Measurements from ENCODE around the gene CEACAM3.

The CEACAM3 gene

GRCh38 chr19:41849067-41849466 is 52.7 kb downstream of the CEACAM3 start:
- Histone ChIP-seq H3K36me3 (ENCODE audit: control insufficient read depth, insufficient read depth, low read length) (no peaks in the 10 kb centered on the region), H3K4me3 (ENCODE audit: low read depth, low read length) (no peak overlapping the region), H3K4me1 (ENCODE audit: control insufficient read depth, insufficient read depth, low read length) (peaks cover 6% of the 10 kb centered on the region), H3K9ac (ENCODE audit: low read depth, low read length) (no peak overlapping the region), H3K27me3 (ENCODE audit: control insufficient read depth, insufficient read depth, low read length) (no peaks in the 10 kb centered on the region), H3K9me3 (ENCODE audit: control insufficient read depth, insufficient read depth, low read length) (no peaks in the 10 kb centered on the region)

DNA sequence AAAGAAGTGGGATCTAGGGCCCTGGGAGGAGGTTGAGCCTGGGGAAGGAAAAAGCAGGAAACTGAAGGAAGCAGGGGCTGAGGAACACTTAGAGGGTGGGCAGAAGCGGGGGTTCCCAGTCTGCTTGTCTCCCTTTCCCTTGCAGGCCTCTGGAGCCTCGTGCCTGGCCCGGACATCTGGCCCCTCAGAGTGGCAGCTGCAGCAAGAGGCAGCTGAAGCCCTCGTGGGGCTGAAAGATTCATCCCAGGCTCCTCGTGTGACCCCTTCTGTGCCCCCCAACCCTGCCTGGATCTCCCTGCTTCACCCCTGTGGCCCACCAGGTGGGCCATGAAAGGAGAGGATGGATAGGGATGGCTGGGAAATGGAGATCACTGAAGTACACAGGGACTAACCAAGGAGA is 54.0 kb downstream of the CEACAM3 start:
- no peaks in the 10 kb centered on the region for H3K36me3 ChIP-seq (ENCODE audit: control insufficient read depth, insufficient read depth, low read length)
- H3K4me1 ChIP-seq (ENCODE audit: control insufficient read depth, insufficient read depth, low read length), result peaks cover 6% of the 10 kb centered on the region
- no peaks in the 10 kb centered on the region for H3K9me3 ChIP-seq (ENCODE audit: control insufficient read depth, insufficient read depth, low read length)
- H3K27me3 ChIP-seq (ENCODE audit: control insufficient read depth, insufficient read depth, low read length), result no peaks in the 10 kb centered on the region
- H3K9ac ChIP-seq (ENCODE audit: low read depth, low read length), result no peak overlapping the region
- no peak overlapping the region for H3K4me3 ChIP-seq (ENCODE audit: low read depth, low read length)

DNA sequence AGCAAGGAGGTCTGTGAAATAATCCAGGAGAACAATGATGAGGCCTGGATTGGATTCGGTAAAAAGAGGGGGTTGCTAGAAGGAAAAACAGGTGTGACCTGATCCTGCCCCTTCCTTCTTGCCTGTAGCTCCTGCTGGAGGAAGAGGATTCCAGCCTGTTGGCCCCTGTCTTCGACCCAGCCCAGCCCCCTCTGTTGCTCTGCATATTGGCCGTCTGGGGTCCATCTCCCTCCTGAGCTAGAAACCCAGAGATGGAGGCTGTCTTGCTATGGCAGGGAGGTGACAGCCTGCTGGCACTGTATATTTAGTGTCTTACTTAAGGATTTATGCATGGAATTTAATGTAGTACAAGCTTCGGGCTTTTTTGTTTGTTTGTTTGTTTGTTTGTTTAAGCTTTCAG is 55.1 kb downstream of the CEACAM3 start:
- no peaks in the 10 kb centered on the region for H3K27me3 ChIP-seq (ENCODE audit: control insufficient read depth, insufficient read depth, low read length)
- H3K36me3 ChIP-seq (ENCODE audit: control insufficient read depth, insufficient read depth, low read length), result no peaks in the 10 kb centered on the region
- no peaks in the 10 kb centered on the region for H3K9me3 ChIP-seq (ENCODE audit: control insufficient read depth, insufficient read depth, low read length)
- H3K4me1 ChIP-seq (ENCODE audit: control insufficient read depth, insufficient read depth, low read length), result peaks cover 6% of the 10 kb centered on the region
- H3K4me3 ChIP-seq (ENCODE audit: low read depth, low read length), result no peak overlapping the region
- no peak overlapping the region for H3K9ac ChIP-seq (ENCODE audit: low read depth, low read length)

- no peak overlapping the region for H3K4me3 ChIP-seq (ENCODE audit: low read depth, low read length)
- H3K36me3 ChIP-seq (ENCODE audit: control insufficient read depth, insufficient read depth, low read length), result no peaks in the 10 kb centered on the region
- peaks cover 6% of the 10 kb centered on the region for H3K4me1 ChIP-seq (ENCODE audit: control insufficient read depth, insufficient read depth, low read length)
- no peaks in the 10 kb centered on the region for H3K27me3 ChIP-seq (ENCODE audit: control insufficient read depth, insufficient read depth, low read length)
- no peaks in the 10 kb centered on the region for H3K9me3 ChIP-seq (ENCODE audit: control insufficient read depth, insufficient read depth, low read length)
- no peak overlapping the region for H3K9ac ChIP-seq (ENCODE audit: low read depth, low read length)
Observed at GRCh38 chr19:41853344-41853743, 57.0 kb downstream of the CEACAM3 start.

DNA sequence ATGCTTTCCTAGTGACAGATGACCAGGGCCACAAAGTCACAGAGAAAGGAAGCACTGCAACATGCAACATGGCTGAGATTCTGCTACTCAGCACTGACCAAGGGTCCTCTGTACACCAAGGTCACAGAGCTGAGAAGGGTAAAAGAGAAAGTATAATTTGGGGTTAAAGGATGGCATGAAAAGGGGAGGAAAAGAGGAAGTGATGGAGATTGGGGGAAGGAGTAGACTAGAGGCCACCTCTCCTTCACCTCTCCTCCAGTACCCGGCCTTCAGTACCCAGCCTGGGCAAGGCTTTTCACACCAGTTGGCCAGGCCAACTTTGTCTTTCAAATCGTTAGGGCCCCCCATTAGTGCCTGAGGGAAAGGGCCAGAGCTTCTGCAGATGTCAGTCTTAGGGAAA is 57.4 kb downstream of the CEACAM3 start:
- Histone ChIP-seq H3K9me3 (ENCODE audit: control insufficient read depth, insufficient read depth, low read length) (no peaks in the 10 kb centered on the region), H3K9ac (ENCODE audit: low read depth, low read length) (no peak overlapping the region), H3K4me1 (ENCODE audit: control insufficient read depth, insufficient read depth, low read length) (peaks cover 6% of the 10 kb centered on the region), H3K36me3 (ENCODE audit: control insufficient read depth, insufficient read depth, low read length) (no peaks in the 10 kb centered on the region), H3K4me3 (ENCODE audit: low read depth, low read length) (no peak overlapping the region), H3K27me3 (ENCODE audit: control insufficient read depth, insufficient read depth, low read length) (no peaks in the 10 kb centered on the region)

DNA sequence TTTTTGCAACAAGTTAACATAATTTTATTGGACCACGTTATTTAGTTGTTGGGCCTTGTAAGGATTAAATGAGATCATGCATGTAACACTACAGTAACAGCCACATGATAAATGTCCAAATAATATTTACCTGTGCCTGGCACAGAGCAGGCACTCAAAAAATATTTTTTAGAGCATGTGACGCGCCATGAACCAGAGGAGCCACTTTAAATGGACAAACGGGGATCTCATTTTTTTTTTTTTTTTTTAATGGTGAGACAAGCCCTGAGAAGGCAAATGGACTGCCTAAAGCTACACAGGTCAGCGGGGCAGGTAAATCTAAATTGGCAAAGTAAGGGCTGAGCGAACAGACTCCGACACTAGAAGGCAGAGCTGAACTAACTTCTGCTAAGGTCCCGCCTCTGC is 62.8 kb downstream of the CEACAM3 start:
- Histone ChIP-seq H3K27me3 (ENCODE audit: control insufficient read depth, insufficient read depth, low read length) (no peaks in the 10 kb centered on the region), H3K9ac (ENCODE audit: low read depth, low read length) (no peak overlapping the region), H3K36me3 (ENCODE audit: control insufficient read depth, insufficient read depth, low read length) (peaks cover 41% of the 10 kb centered on the region), H3K4me3 (ENCODE audit: low read depth, low read length) (no peak overlapping the region), H3K4me1 (ENCODE audit: control insufficient read depth, insufficient read depth, low read length) (peaks cover 8% of the 10 kb centered on the region), H3K9me3 (ENCODE audit: control insufficient read depth, insufficient read depth, low read length) (no peaks in the 10 kb centered on the region)

- no peaks in the 10 kb centered on the region for H3K9me3 ChIP-seq (ENCODE audit: control insufficient read depth, insufficient read depth, low read length)
- peaks cover 10% of the 10 kb centered on the region for H3K4me1 ChIP-seq (ENCODE audit: control insufficient read depth, insufficient read depth, low read length)
- H3K9ac ChIP-seq (ENCODE audit: low read depth, low read length), result peak within 1 kb of the TSS; percentile 100
- no peaks in the 10 kb centered on the region for H3K27me3 ChIP-seq (ENCODE audit: control insufficient read depth, insufficient read depth, low read length)
- peak within 1 kb of the TSS; percentile 100 for H3K4me3 ChIP-seq (ENCODE audit: low read depth, low read length)
- peaks cover 47% of the 10 kb centered on the region for H3K36me3 ChIP-seq (ENCODE audit: control insufficient read depth, insufficient read depth, low read length)
Observed at GRCh38 chr19:41859618-41860418, 63.4 kb downstream of the CEACAM3 start, which contains the start of gene RPS19. Gene RPS19, plus strand, starts transcription at chr19:41860255. Its CDS starts 520 bp downstream, at chr19:41860775.

DNA sequence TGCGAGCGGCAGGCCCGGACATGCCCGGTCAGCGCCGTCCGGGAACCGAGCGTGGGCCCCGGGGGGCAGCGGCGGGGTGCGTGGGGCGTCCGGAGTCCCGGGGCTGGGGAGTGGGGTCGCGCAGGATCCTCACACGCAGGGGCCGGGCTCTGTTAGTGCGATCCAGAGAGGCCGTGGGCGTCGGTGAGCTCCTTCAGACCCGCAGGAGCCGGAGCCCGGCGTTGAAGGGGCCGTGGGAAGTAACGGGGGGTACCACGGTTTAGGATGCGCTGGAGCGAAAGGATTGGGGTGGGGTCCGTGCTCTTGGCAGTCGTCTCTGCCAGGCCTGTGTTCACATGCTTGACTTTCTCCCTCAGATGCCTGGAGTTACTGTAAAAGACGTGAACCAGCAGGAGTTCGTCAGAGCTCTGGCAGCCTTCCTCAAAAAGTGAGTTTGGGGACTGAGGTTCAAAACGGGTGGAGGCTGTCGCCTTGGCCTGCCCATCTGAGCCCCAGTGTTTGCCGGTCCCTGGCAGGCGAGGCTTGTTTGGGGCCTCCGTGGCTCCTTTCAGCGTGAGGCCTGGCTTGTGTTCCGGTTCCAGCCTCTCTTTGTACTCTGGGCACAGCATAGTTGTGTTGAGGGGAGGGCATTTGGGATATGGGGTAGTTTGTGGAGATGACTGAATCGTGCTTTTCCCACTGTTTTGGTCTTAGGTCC is 64.2 kb downstream of the CEACAM3 start:
- Histone ChIP-seq H3K27me3 (ENCODE audit: control insufficient read depth, insufficient read depth, low read length) (no peaks in the 10 kb centered on the region), H3K9ac (ENCODE audit: low read depth, low read length) (peak overlapping the region; percentile 100), H3K9me3 (ENCODE audit: control insufficient read depth, insufficient read depth, low read length) (no peaks in the 10 kb centered on the region), H3K4me3 (ENCODE audit: low read depth, low read length) (peak overlapping the region; percentile 100), H3K36me3 (ENCODE audit: control insufficient read depth, insufficient read depth, low read length) (peaks cover 54% of the 10 kb centered on the region), H3K4me1 (ENCODE audit: control insufficient read depth, insufficient read depth, low read length) (peaks cover 10% of the 10 kb centered on the region)
